Activated T-helper 2 cell treated with anti-CD3 and anti-CD28 coated beads, Interferon-gamma antibody, Interleukin-2, Interleukin-4, amounts not matched to agents 10 μg/mL and 5 μg/mL and 100 μg/mL, durations not matched to agents 14 hours and 24 hours and 36 hours (primary cell): Measurements from ENCODE around the gene MEX3D. TPM values are rescaled to one million over a fixed set of nuclear protein-coding genes. Genes with fewer than 3 reads are reported as not detected.
A peak's percentile ranks its signal among the peaks of the same experiment; 100 is the strongest.

ENCODE experiments used
- DNase-seq: peaks from one replicate; pipeline ENCODE4 v3.0.0; 2021; ENCODE audit warnings: low spot score
- H3K27ac Mint-ChIP-seq: one replicate; pipeline ENCODE4 v1.8.0; 2021; ENCODE audit warnings: mixed read lengths
- H3K27me3 Mint-ChIP-seq: one replicate; pipeline ENCODE4 v1.8.0; 2021; ENCODE audit warnings: low read depth, mixed read lengths
- H3K36me3 Mint-ChIP-seq: one replicate; pipeline ENCODE4 v1.8.0; 2021; ENCODE audit warnings: low read depth, mixed read lengths
- H3K4me1 Mint-ChIP-seq: one replicate; pipeline ENCODE4 v1.8.0; 2021; ENCODE audit warnings: low read depth, mixed read lengths
- H3K4me3 Mint-ChIP-seq: one replicate; pipeline ENCODE4 v1.8.0; 2021; ENCODE audit warnings: low read depth, mild to moderate bottlenecking, moderate library complexity, mixed read lengths
- H3K9me3 Mint-ChIP-seq: one replicate; pipeline ENCODE4 v1.8.0; 2021; ENCODE audit warnings: mixed read lengths
- intact Hi-C: fragments of 100-400 bp; cut with micrococcal nuclease; formaldehyde crosslinking; loops from one replicate; pipeline ENCODE4 v1.15.1; 2023
- total RNA-seq: library from RNA; stranded (reverse); gene quantifications from 2 replicates; pipeline ENCODE4 v1.2.3, GENCODE V29; 2022

Gene MEX3D
- total RNA-seq, 1 donor from 2014 or later, result 15.4 TPM

GRCh38 chr19:1608359-1609102, 40.4 kb upstream of the MEX3D start:
- no peak overlapping the region for H3K27ac Mint-ChIP-seq
- intact Hi-C loops, result no loop called here
- H3K36me3 Mint-ChIP-seq, result peaks cover 29% of the 10 kb centered on the region
- DNase-seq, result no peak
- no peaks in the 10 kb centered on the region for H3K27me3 Mint-ChIP-seq
- no peaks in the 10 kb centered on the region for H3K9me3 Mint-ChIP-seq
- peaks cover 8% of the 10 kb centered on the region for H3K4me1 Mint-ChIP-seq
- H3K4me3 Mint-ChIP-seq, result no peak overlapping the region

GRCh38 chr19:1606138-1606651, 38.1 kb upstream of the MEX3D start:
- no peak for DNase-seq
- Mint-ChIP-seq H3K4me1 (peaks cover 13% of the 10 kb centered on the region), H3K27ac (peak overlapping the region; percentile 100), H3K27me3 (no peaks in the 10 kb centered on the region), H3K36me3 (peaks cover 30% of the 10 kb centered on the region), H3K9me3 (no peaks in the 10 kb centered on the region), H3K4me3 (peak overlapping the region; percentile 96)
- intact Hi-C loops, result no loop called here

- no peaks in the 10 kb centered on the region for H3K27me3 Mint-ChIP-seq
- H3K4me1 Mint-ChIP-seq, result peaks cover 13% of the 10 kb centered on the region
- H3K27ac Mint-ChIP-seq, result peak within 1 kb of the TSS; percentile 100
- no peaks in the 10 kb centered on the region for H3K9me3 Mint-ChIP-seq
- H3K4me3 Mint-ChIP-seq, result peak within 1 kb of the TSS; percentile 96
- peaks cover 26% of the 10 kb centered on the region for H3K36me3 Mint-ChIP-seq
- intact Hi-C loops, result loop anchor here (1.0 kb wide), 2 partner anchors 13 to 47 kb away; partner anchors contain the start of genes MBD3 and TCF3
- peak; percentile 91 for DNase-seq
Measured at GRCh38 chr19:1605236-1606137, 37.4 kb upstream of the MEX3D start, which contains the start of gene UQCR11. Gene UQCR11 (minus strand): TSS chr19:1605462. CDS start chr19:1605409, 53 bp downstream.

- peaks cover 37% of the 10 kb centered on the region for H3K36me3 Mint-ChIP-seq
- no peak for DNase-seq
- intact Hi-C loops, result no loop called here
- H3K4me1 Mint-ChIP-seq, result peaks cover 10% of the 10 kb centered on the region
- H3K27ac Mint-ChIP-seq, result no peak overlapping the region
- H3K27me3 Mint-ChIP-seq, result no peaks in the 10 kb centered on the region
- no peaks in the 10 kb centered on the region for H3K9me3 Mint-ChIP-seq
- no peak overlapping the region for H3K4me3 Mint-ChIP-seq
Measured at GRCh38 chr19:1602091-1602707, 34.1 kb upstream of the MEX3D start.

- Mint-ChIP-seq H3K27ac (no peak overlapping the region), H3K4me3 (no peak overlapping the region), H3K36me3 (peaks cover 41% of the 10 kb centered on the region), H3K27me3 (no peaks in the 10 kb centered on the region), H3K9me3 (no peaks in the 10 kb centered on the region), H3K4me1 (peaks cover 10% of the 10 kb centered on the region)
- no peak for DNase-seq
- intact Hi-C loops, result no loop called here
Measured at GRCh38 chr19:1601613-1602064, 33.5 kb upstream of the MEX3D start.

- H3K4me1 Mint-ChIP-seq, result peaks cover 4% of the 10 kb centered on the region
- H3K36me3 Mint-ChIP-seq, result peaks cover 48% of the 10 kb centered on the region
- intact Hi-C loops, result no loop called here
- no peak for DNase-seq
- no peak overlapping the region for H3K4me3 Mint-ChIP-seq
- H3K27me3 Mint-ChIP-seq, result no peaks in the 10 kb centered on the region
- H3K27ac Mint-ChIP-seq, result no peak overlapping the region
- H3K9me3 Mint-ChIP-seq, result no peaks in the 10 kb centered on the region
Measured at GRCh38 chr19:1599460-1599846, 31.3 kb upstream of the MEX3D start.

GRCh38 chr19:1598777-1599459, 30.8 kb upstream of the MEX3D start:
- Mint-ChIP-seq H3K4me3 (no peak overlapping the region), H3K4me1 (peaks cover 4% of the 10 kb centered on the region)

GRCh38 chr19:1593501-1593772, 25.3 kb upstream of the MEX3D start:
- no peaks in the 10 kb centered on the region for H3K9me3 Mint-ChIP-seq
- H3K36me3 Mint-ChIP-seq, result peaks cover 36% of the 10 kb centered on the region
- H3K4me3 Mint-ChIP-seq, result peak overlapping the region; percentile 87
- intact Hi-C loops, result loop anchor here (5.0 kb wide), 1 partner anchor 59 kb away; the partner anchor contains the start of gene TCF3
- H3K27me3 Mint-ChIP-seq, result no peaks in the 10 kb centered on the region
- peaks cover 15% of the 10 kb centered on the region for H3K4me1 Mint-ChIP-seq
- H3K27ac Mint-ChIP-seq, result no peak overlapping the region
- DNase-seq, result no peak

More at GRCh38 chr19:1598777-1599459, 30.8 kb upstream of the MEX3D start:
- Mint-ChIP-seq H3K27ac (no peak overlapping the region), H3K36me3 (peaks cover 44% of the 10 kb centered on the region), H3K9me3 (no peaks in the 10 kb centered on the region), H3K27me3 (no peaks in the 10 kb centered on the region)
- no peak for DNase-seq
- intact Hi-C loops, result no loop called here

GRCh38 chr19:1592755-1593500, 24.8 kb upstream of the MEX3D start, which contains the start of gene MBD3:
Gene MBD3 (minus strand): TSS chr19:1592865. CDS start chr19:1592631, 234 bp downstream.
- Mint-ChIP-seq H3K27ac (peak within 1 kb of the TSS; percentile 84), H3K4me1 (peaks cover 16% of the 10 kb centered on the region), H3K9me3 (no peaks in the 10 kb centered on the region), H3K4me3 (peak within 1 kb of the TSS; percentile 88), H3K27me3 (no peaks in the 10 kb centered on the region), H3K36me3 (peaks cover 34% of the 10 kb centered on the region)
- intact Hi-C loops, result loop anchor here (1.0 to 5.0 kb wide), 2 partner anchors 12 to 59 kb away; partner anchors contain the start of genes TCF3 and UQCR11
- DNase-seq, result peak; percentile 84

GRCh38 chr19:1592024-1592754, 24.1 kb upstream of the MEX3D start:
- Mint-ChIP-seq H3K36me3 (peaks cover 34% of the 10 kb centered on the region), H3K27me3 (no peaks in the 10 kb centered on the region), H3K4me3 (peak overlapping the region; percentile 88), H3K9me3 (no peaks in the 10 kb centered on the region), H3K4me1 (peaks cover 18% of the 10 kb centered on the region), H3K27ac (peak overlapping the region; percentile 84)
- peak; percentile 81 for DNase-seq
- intact Hi-C loops, result loop anchor here (1.0 to 5.0 kb wide), 2 partner anchors 13 to 60 kb away; partner anchors contain the start of genes TCF3 and UQCR11
